Measurements from ENCODE around the gene USB1.

Gene USB1

GRCh38 chr16:58021661-58022551, 20.7 kb downstream of the USB1 start:
- no peak for DNase-seq

- peak; percentile 91 for DNase-seq
Measured at GRCh38 chr16:58022601-58023371, 21.6 kb downstream of the USB1 start.

- no peak for DNase-seq
Measured at GRCh38 chr16:58024486-58025350, 23.5 kb downstream of the USB1 start.

- peak; percentile 90 for DNase-seq
Measured at GRCh38 chr16:58025351-58026138, 24.3 kb downstream of the USB1 start, which contains the start of gene MMP15. Gene MMP15, plus strand, starts transcription at chr16:58025754. Its CDS starts 597 bp downstream, at chr16:58026351.

GRCh38 chr16:58026139-58026704, 25.0 kb downstream of the USB1 start:
- DNase-seq = peak; percentile 44

GRCh38 chr16:58026705-58027160, 25.5 kb downstream of the USB1 start:
- peak; percentile 41 for DNase-seq

- peak; percentile 75 for DNase-seq
Measured at GRCh38 chr16:58027161-58027915, 26.1 kb downstream of the USB1 start.

GRCh38 chr16:58027916-58028455, 26.8 kb downstream of the USB1 start:
- DNase-seq = no peak

GRCh38 chr16:58028541-58029070, 27.4 kb downstream of the USB1 start:
- DNase-seq = peak; percentile 30

- no peak for DNase-seq
Measured at GRCh38 chr16:58029410-58029809, 28.2 kb downstream of the USB1 start.

GRCh38 chr16:58030136-58030840, 29.1 kb downstream of the USB1 start:
- DNase-seq = no peak

- no peak for DNase-seq
Measured at GRCh38 chr16:58031016-58031800, 30.0 kb downstream of the USB1 start.

GRCh38 chr16:58032710-58033293, 31.6 kb downstream of the USB1 start:
- DNase-seq = no peak

- no peak for DNase-seq
Measured at GRCh38 chr16:58034128-58034685, 33.0 kb downstream of the USB1 start.

- no peak for DNase-seq
Measured at GRCh38 chr16:58034774-58035173, 33.6 kb downstream of the USB1 start.

GRCh38 chr16:58035356-58036170, 34.4 kb downstream of the USB1 start:
- DNase-seq = peak; percentile 9

GRCh38 chr16:58036943-58037342, 35.7 kb downstream of the USB1 start:
- no peak for DNase-seq

Measured in NCI-H69 (cell line).